H9 (cell line): ENCODE data around the gene ARHGEF39. TPM values are rescaled to one million over a fixed set of nuclear protein-coding genes. Genes with fewer than 3 reads are reported as not detected.

Source experiments
- DNase-seq: peaks from one replicate; pipeline ENCODE4 v3.0.0-alpha.2; 2017
- H2AFZ ChIP-seq: one replicate; pipeline ENCODE4 v1.6.1; 2013; ENCODE audit warnings: mild to moderate bottlenecking, low read length, control low read depth, moderate library complexity
- H2AK5ac ChIP-seq: 2 replicates; pipeline ENCODE4 v1.6.1; 2013; ENCODE audit warnings: low read length, control low read depth, mixed read lengths; ENCODE audit not compliant: insufficient read length
- H2BK120ac ChIP-seq: one replicate; pipeline ENCODE4 v1.6.1; 2013; ENCODE audit warnings: low read depth, mild to moderate bottlenecking, low read length, control low read depth, inconsistent platforms; ENCODE audit not compliant: poor library complexity, severe bottlenecking
- H2BK12ac ChIP-seq: 2 replicates; pipeline ENCODE4 v1.6.1; 2013; ENCODE audit warnings: low read length, control low read depth, mixed read lengths, low read depth; ENCODE audit not compliant: insufficient read length
- H2BK15ac ChIP-seq: 2 replicates; pipeline ENCODE4 v1.6.1; 2013; ENCODE audit warnings: low read depth, low read length, control low read depth
- H2BK20ac ChIP-seq: one replicate; pipeline ENCODE4 v1.6.1; 2013; ENCODE audit warnings: low read depth, mild to moderate bottlenecking, low read length, control low read depth, inconsistent platforms; ENCODE audit not compliant: poor library complexity, severe bottlenecking
- H2BK5ac ChIP-seq: 2 replicates; pipeline ENCODE4 v1.6.1; 2013; ENCODE audit warnings: low read length, control low read depth, mixed read lengths; ENCODE audit not compliant: insufficient read length
- H3K14ac ChIP-seq: 2 replicates; pipeline ENCODE4 v1.6.1; 2013; ENCODE audit warnings: low read length, control low read depth; ENCODE audit not compliant: insufficient read depth
- H3K18ac ChIP-seq: 2 replicates; pipeline ENCODE4 v1.6.1; 2013; ENCODE audit warnings: low read depth, mild to moderate bottlenecking, mixed read lengths, low read length, control low read depth; ENCODE audit not compliant: insufficient read length
- H3K23ac ChIP-seq: 2 replicates; pipeline ENCODE4 v1.6.1; 2013; ENCODE audit warnings: low read length, control low read depth, mixed read lengths, low read depth; ENCODE audit not compliant: insufficient read length
- H3K23me2 ChIP-seq: 2 replicates; pipeline ENCODE4 v1.6.1; 2013; ENCODE audit warnings: low read depth, mild to moderate bottlenecking, mixed read lengths, low read length, control low read depth; ENCODE audit not compliant: insufficient read length, poor library complexity, severe bottlenecking
- H3K27ac ChIP-seq: 2 replicates; pipeline ENCODE4 v1.5.1; 2013; ENCODE audit warnings: low read length, control low read depth, mixed read lengths, low read depth; ENCODE audit not compliant: insufficient read length
- H3K27me3 ChIP-seq: 2 replicates; pipeline ENCODE4 v1.6.1; 2013; ENCODE audit warnings: low read length, control low read depth, inconsistent platforms; ENCODE audit not compliant: insufficient read depth
- H3K4ac ChIP-seq: 2 replicates; pipeline ENCODE4 v1.6.1; 2013; ENCODE audit warnings: low read depth, mild to moderate bottlenecking, control low read depth, inconsistent platforms, low read length, moderate library complexity
- H3K4me1 ChIP-seq: 2 replicates; pipeline ENCODE4 v1.6.1; 2013; ENCODE audit warnings: low read length, control low read depth, inconsistent platforms; ENCODE audit not compliant: insufficient read depth
- H3K4me2 ChIP-seq: 2 replicates; pipeline ENCODE4 v1.6.1; 2013; ENCODE audit warnings: low read length, control low read depth, mixed read lengths; ENCODE audit not compliant: insufficient read length, insufficient read depth
- H3K56ac ChIP-seq: 2 replicates; pipeline ENCODE4 v1.6.1; 2013; ENCODE audit warnings: low read depth, mild to moderate bottlenecking, mixed read lengths, low read length, control low read depth; ENCODE audit not compliant: insufficient read length
- H3K79me1 ChIP-seq: 2 replicates; pipeline ENCODE4 v1.6.1; 2013; ENCODE audit warnings: low read depth, mild to moderate bottlenecking, moderate library complexity, low read length, control low read depth, inconsistent platforms; ENCODE audit not compliant: insufficient read depth, poor library complexity, severe bottlenecking
- H3K79me2 ChIP-seq: 2 replicates; pipeline ENCODE4 v1.6.1; 2013; ENCODE audit warnings: low read length, control low read depth, inconsistent platforms; ENCODE audit not compliant: insufficient read depth
- H3K9ac ChIP-seq: 2 replicates; pipeline ENCODE4 v1.6.1; 2013; ENCODE audit warnings: low read length, control low read depth, mixed read lengths; ENCODE audit not compliant: insufficient read length; ENCODE audit errors: extremely low read depth
- H3K9me3 ChIP-seq: one replicate; pipeline ENCODE4 v1.6.1; 2013; ENCODE audit warnings: low read depth, low read length, inconsistent platforms; ENCODE audit not compliant: control insufficient read depth
- H3T11ph ChIP-seq: one replicate; pipeline ENCODE4 v1.6.1; 2013; ENCODE audit warnings: mild to moderate bottlenecking, low read length, control low read depth, inconsistent platforms
- H4K20me1 ChIP-seq: one replicate; pipeline ENCODE4 v1.6.1; 2013; ENCODE audit not compliant: control insufficient read depth, insufficient read length, insufficient read depth
- H4K5ac ChIP-seq: 2 replicates; pipeline ENCODE4 v1.6.1; 2013; ENCODE audit warnings: low read depth, mild to moderate bottlenecking, mixed read lengths, low read length, control low read depth; ENCODE audit not compliant: insufficient read length
- H4K8ac ChIP-seq: replicated peaks from 2 replicates; pipeline ENCODE4 v1.6.1; 2013; ENCODE audit warnings: low read length, control low read depth, mixed read lengths, low read depth; ENCODE audit not compliant: insufficient read length
- H4K91ac ChIP-seq: 2 replicates; pipeline ENCODE4 v1.6.1; 2013; ENCODE audit warnings: low read depth, mild to moderate bottlenecking, moderate library complexity, mixed read lengths, low read length, control low read depth; ENCODE audit not compliant: insufficient read length
- H3K27ac Mint-ChIP-seq, 3 experiments: 2 replicates in 2 of 3; 3 replicates in 1 of 3; pipeline ENCODE4 v1.8.0; 2020 to 2021; ENCODE audit warnings: mixed read lengths in 3 of 3, mild to moderate bottlenecking in 1 of 3, moderate library complexity in 1 of 3
- H3K27me3 Mint-ChIP-seq: 2 replicates; pipeline ENCODE4 v1.8.0; 2021; ENCODE audit warnings: low read depth, mild to moderate bottlenecking, moderate library complexity, mixed read lengths
- H3K36me3 Mint-ChIP-seq, 3 experiments: 2 replicates in 2 of 3; 3 replicates in 1 of 3; pipeline ENCODE4 v1.8.0; 2020 to 2021; ENCODE audit warnings: low read depth in 3 of 3, mixed read lengths in 3 of 3; ENCODE audit not compliant: insufficient read depth in 1 of 3
- H3K4me1 Mint-ChIP-seq, 2 experiments: 2 replicates each; pipeline ENCODE4 v1.8.0; 2020; ENCODE audit warnings: mixed read lengths in 2 of 2
- H3K4me3 Mint-ChIP-seq, 2 experiments: 2 replicates in 1 of 2; 3 replicates in 1 of 2; pipeline ENCODE4 v1.8.0; 2020 to 2021; ENCODE audit warnings: mild to moderate bottlenecking in 2 of 2, mixed read lengths in 2 of 2, moderate library complexity in 1 of 2
- H3K9me3 Mint-ChIP-seq, 2 experiments: 2 replicates in 1 of 2; 3 replicates in 1 of 2; pipeline ENCODE4 v1.8.0; 2020; ENCODE audit warnings: mild to moderate bottlenecking in 2 of 2, mixed read lengths in 2 of 2, moderate library complexity in 1 of 2
- CTCF ChIP-seq: fragments of 200-600 bp; sonication (generic); conservative IDR thresholded peaks from 3 replicates; pipeline ENCODE4 v1.8.0; 2021; ENCODE audit warnings: antibody characterized with exemption, mild to moderate bottlenecking
- WGBS: extraction: QIAGEN DNeasy Blood & Tissue Kit; methylation state at CpG from one replicate; pipeline ENCODE4 v1.1.7; 2013; ENCODE audit warnings: missing lambda C conversion rate, low lambda C conversion rate, mixed read lengths; ENCODE audit not compliant: insufficient read length; ENCODE audit errors: extremely low coverage; 5-methylcytosine and 5-hydroxymethylcytosine counted together
- total RNA-seq: library from RNA; stranded (reverse); gene quantifications from 2 replicates; pipeline ENCODE4 v1.2.1, GENCODE V29; 2021

Gene ARHGEF39
- total RNA-seq, 1 experiment from 2014 or later = 24.4 TPM

- Histone ChIP-seq H3T11ph (no peak overlapping the region), H3K4me2 (no peak overlapping the region), H2AK5ac (no peak overlapping the region), H3K27ac (no peak overlapping the region), H3K18ac (no peak overlapping the region), H3K23ac (no peak overlapping the region), H3K79me2 (no peaks in the 10 kb centered on the region), H3K27me3 (no peaks in the 10 kb centered on the region), H3K56ac (no peak overlapping the region), H3K9me3 (no peaks in the 10 kb centered on the region), H2BK120ac (no peak overlapping the region), H2BK12ac (no peak overlapping the region), H2BK20ac (no peak overlapping the region), H4K91ac (no peak overlapping the region), H3K9ac (no peak overlapping the region), H2BK15ac (no peak overlapping the region), H3K14ac (no peak overlapping the region), H3K23me2 (no peaks in the 10 kb centered on the region), H4K5ac (no peak overlapping the region), H2BK5ac (no peak overlapping the region), H3K4ac (no peak overlapping the region), H3K4me1 (no peaks in the 10 kb centered on the region), H4K8ac (no peak overlapping the region), H3K79me1 (no peaks in the 10 kb centered on the region), H4K20me1 (no peaks in the 10 kb centered on the region), H2AFZ (no peak overlapping the region)
- peaks cover 2 to 27% (median 17%) of the 10 kb centered on the region in 3 experiments for H3K36me3 Mint-ChIP-seq
- no CpG with 5 or more reads among the region's 11 CpGs for WGBS
- no peaks in the 10 kb centered on the region for H3K27me3 Mint-ChIP-seq
- no peaks in the 10 kb centered on the region; a peak in 1 of 4 replicates for H3K4me1 Mint-ChIP-seq
- no peak overlapping the region for H3K4me3 Mint-ChIP-seq
- H3K27ac Mint-ChIP-seq = no peak overlapping the region
- no peak for DNase-seq
- H3K9me3 Mint-ChIP-seq = no peaks in the 10 kb centered on the region
- no peak for TF ChIP-seq CTCF
These were observed 35.0 kb upstream of the ARHGEF39 start for GRCh38 chr9:35700031-35700430.
